Liver (tissue), 9 donors: ENCODE results near the gene SPTB. TPM values are rescaled to one million over a fixed set of nuclear protein-coding genes. Genes with fewer than 3 reads are reported as not detected.

Experiments
- DNase-seq: peaks from one replicate; pipeline ENCODE4 v3.0.0-alpha.2; 2017; ENCODE audit warnings: low spot score
- H3K27ac ChIP-seq, 2 donors: one replicate each; pipeline ENCODE4 v1.7.0; 2013; ENCODE audit warnings: inconsistent platforms in 2 of 2, low read length in 2 of 2, control low read depth in 1 of 2, low read depth in 1 of 2, mild to moderate bottlenecking in 1 of 2
- H3K27me3 ChIP-seq, 4 donors: one replicate each; pipeline versions ENCODE4 v1.6.1 to v1.7.0; 2013; ENCODE audit warnings: low read length in 3 of 4, inconsistent platforms in 1 of 4, mild to moderate bottlenecking in 1 of 4, moderate library complexity in 1 of 4; ENCODE audit not compliant: control insufficient read depth in 4 of 4, insufficient read depth in 4 of 4
- H3K36me3 ChIP-seq, 4 donors: one replicate each; pipeline versions ENCODE4 v1.6.1 to v1.7.0; 2013; ENCODE audit warnings: low read length in 3 of 4, mild to moderate bottlenecking in 3 of 4, low read depth in 1 of 4, moderate library complexity in 1 of 4; ENCODE audit not compliant: control insufficient read depth in 4 of 4, insufficient read depth in 3 of 4
- H3K4me1 ChIP-seq, 4 donors: one replicate each; pipeline versions ENCODE4 v1.6.1 to v1.7.0; 2013; ENCODE audit warnings: low read length in 3 of 4, mild to moderate bottlenecking in 3 of 4, moderate library complexity in 1 of 4; ENCODE audit not compliant: control insufficient read depth in 4 of 4, insufficient read depth in 4 of 4
- H3K4me3 ChIP-seq, 3 donors: one replicate each; pipeline versions ENCODE4 v1.6.1 to v1.7.0; 2013; ENCODE audit warnings: low read length in 3 of 3, control low read depth in 1 of 3, low read depth in 1 of 3, mild to moderate bottlenecking in 1 of 3
- H3K9ac ChIP-seq, 2 donors: one replicate each; pipeline ENCODE4 v1.7.0; 2013; ENCODE audit warnings: low read length in 2 of 2, mild to moderate bottlenecking in 2 of 2, moderate library complexity in 2 of 2, control low read depth in 1 of 2, low read depth in 1 of 2
- H3K9me3 ChIP-seq, 4 donors: one replicate each; pipeline versions ENCODE4 v1.6.1 to v1.7.0; 2013; ENCODE audit warnings: low read length in 3 of 4; ENCODE audit not compliant: control insufficient read depth in 4 of 4
- EGR1 ChIP-seq, 2 donors: IDR thresholded peaks; 2 replicates each; pipeline ENCODE4 v1.6.1; 2016 to 2018; ENCODE audit warnings: antibody characterized with exemption in 2 of 2, low read depth in 2 of 2
- FOXA1 ChIP-seq: IDR thresholded peaks from 2 replicates; pipeline ENCODE4 v1.6.1; 2016; ENCODE audit warnings: antibody characterized with exemption
- FOXA2 ChIP-seq: IDR thresholded peaks from 2 replicates; pipeline ENCODE4 v1.6.1; 2016; ENCODE audit warnings: antibody characterized with exemption
- GABPA ChIP-seq, 2 donors: IDR thresholded peaks in 1 of 2; conservative IDR thresholded peaks in 1 of 2; 2 replicates each; pipeline ENCODE4 v1.6.1; 2016; ENCODE audit warnings: antibody characterized with exemption in 2 of 2, mild to moderate bottlenecking in 1 of 2, moderate library complexity in 1 of 2
- HNF4A ChIP-seq, 2 donors: conservative IDR thresholded peaks; 2 replicates each; pipeline ENCODE4 v1.6.1; 2016; ENCODE audit warnings: antibody characterized with exemption in 2 of 2, mild to moderate bottlenecking in 2 of 2
- JUND ChIP-seq, 2 donors: IDR thresholded peaks; 2 replicates each; pipeline ENCODE4 v1.6.1; 2016; ENCODE audit warnings: antibody characterized with exemption in 2 of 2
- NR2F2 ChIP-seq: IDR thresholded peaks from 2 replicates; pipeline ENCODE4 v1.6.1; 2016; ENCODE audit warnings: antibody characterized with exemption
- RAD21 ChIP-seq, 2 donors: IDR thresholded peaks; 2 replicates each; pipeline ENCODE4 v1.6.1; 2016; ENCODE audit warnings: antibody characterized with exemption in 2 of 2, mild to moderate bottlenecking in 2 of 2
- RXRA ChIP-seq, 2 donors: IDR thresholded peaks; 2 replicates each; pipeline ENCODE4 v1.6.1; 2017 to 2018; ENCODE audit warnings: antibody characterized with exemption in 2 of 2, mild to moderate bottlenecking in 1 of 2
- SP1 ChIP-seq: IDR thresholded peaks from 2 replicates; pipeline ENCODE4 v1.6.1; 2018; ENCODE audit warnings: antibody characterized with exemption, mild to moderate bottlenecking
- TAF1 ChIP-seq: conservative IDR thresholded peaks from 2 replicates; pipeline ENCODE4 v1.6.1; 2016; ENCODE audit warnings: antibody characterized with exemption, mild to moderate bottlenecking
- YY1 ChIP-seq: IDR thresholded peaks from 2 replicates; pipeline ENCODE4 v1.6.1; 2016; ENCODE audit warnings: antibody characterized with exemption, mild to moderate bottlenecking
- WGBS: extraction: QIAGEN DNeasy Blood & Tissue Kit; methylation state at CpG from one replicate; pipeline ENCODE4 v1.1.7; 2013; 5-methylcytosine and 5-hydroxymethylcytosine counted together
- polyA plus RNA-seq, 2 donors: library from polyadenylated mRNA; stranded (reverse) in 1 of 2; unstranded in 1 of 2; fragments of 200-250 nt in 1 of 2; fragments of >200 nt in 1 of 2; fragmentation: Nextera tagmentation in 1 of 2; extraction: Ambion mirVana in 1 of 2; gene quantifications; one replicate each; pipeline versions ENCODE4 v1.2.1 to v1.2.3, GENCODE V29; 2013 to 2015
- total RNA-seq, 2 donors: library from RNA; depleted of rRNA; stranded (reverse); fragments of >200 nt; gene quantifications; one replicate each; pipeline ENCODE4 v1.2.3, GENCODE V29; 2014
- TF ChIP-seq, protein P1 (sequence below): IDR thresholded peaks from 2 replicates; pipeline ENCODE4 v1.6.1; 2016; ENCODE audit warnings: antibody characterized with exemption
- TF ChIP-seq, protein P2 (sequence below): fragments of 150-350 bp; IDR thresholded peaks from 2 replicates; pipeline ENCODE4 v1.5.1; 2017; ENCODE audit warnings: improper control_type of control experiment, low read depth, low read length; ENCODE audit not compliant: missing input control
- TF ChIP-seq, protein P3 (sequence below): IDR thresholded peaks from 2 replicates; pipeline ENCODE4 v1.6.1; 2016; ENCODE audit warnings: antibody characterized with exemption, mild to moderate bottlenecking
- TF ChIP-seq, protein P4 (sequence below): IDR thresholded peaks from 2 replicates; pipeline ENCODE4 v1.6.1; 2016; ENCODE audit warnings: antibody characterized with exemption
- TF ChIP-seq, protein P5 (sequence below): IDR thresholded peaks from 2 replicates; pipeline ENCODE4 v1.6.1; 2016; ENCODE audit warnings: antibody characterized with exemption
- donor health status: healthy.
- donor health status: healthy.
- donor health status: healthy.
- donor health status: healthy.
- donor health status: healthy.

SPTB gene
- total and polyA plus RNA-seq, 4 donors: 0.12 to 332 (median 0.26) TPM

DNA sequence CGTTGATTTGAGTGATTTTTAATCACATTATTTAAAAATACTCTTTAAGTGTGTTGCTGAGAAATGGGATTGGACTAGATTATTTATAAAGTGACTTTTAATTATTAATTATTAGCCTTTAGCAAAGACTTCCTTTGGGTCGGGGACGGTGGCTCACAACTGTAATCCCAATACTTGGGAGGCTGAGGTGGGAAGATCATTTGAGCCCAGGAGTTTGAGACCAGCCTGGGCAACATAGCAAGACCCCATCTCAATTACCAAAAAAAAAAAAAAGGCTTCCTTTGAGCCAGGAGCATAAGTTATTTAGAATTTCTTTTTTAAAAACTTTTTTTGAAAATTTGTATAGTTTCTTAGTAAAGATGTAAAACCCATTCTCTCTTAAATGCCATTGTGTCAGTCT is 43.3 kb upstream of the SPTB start:
- DNase-seq: no peak
- H3K9ac ChIP-seq: no peak overlapping the region
- H3K27me3 ChIP-seq: no peaks in the 10 kb centered on the region
- H3K27ac ChIP-seq: no peak overlapping the region
- H3K4me3 ChIP-seq: no peak overlapping the region
- H3K9me3 ChIP-seq: no peaks in the 10 kb centered on the region
- H3K4me1 ChIP-seq: peaks cover 0 to 8% (median 7%) of the 10 kb centered on the region in 4 donors
- WGBS: 93% methylated on average over 3 of the region's 3 CpGs
- H3K36me3 ChIP-seq: peaks cover 3 to 22% (median 13%) of the 10 kb centered on the region in 4 donors
- TF ChIP-seq, protein P1, sequence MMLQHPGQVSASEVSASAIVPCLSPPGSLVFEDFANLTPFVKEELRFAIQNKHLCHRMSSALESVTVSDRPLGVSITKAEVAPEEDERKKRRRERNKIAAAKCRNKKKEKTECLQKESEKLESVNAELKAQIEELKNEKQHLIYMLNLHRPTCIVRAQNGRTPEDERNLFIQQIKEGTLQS: no peak
- TF ChIP-seq RXRA (IDR thresholded peaks at IDR 0.05) (no peak), FOXA1 (no peak)

DNA sequence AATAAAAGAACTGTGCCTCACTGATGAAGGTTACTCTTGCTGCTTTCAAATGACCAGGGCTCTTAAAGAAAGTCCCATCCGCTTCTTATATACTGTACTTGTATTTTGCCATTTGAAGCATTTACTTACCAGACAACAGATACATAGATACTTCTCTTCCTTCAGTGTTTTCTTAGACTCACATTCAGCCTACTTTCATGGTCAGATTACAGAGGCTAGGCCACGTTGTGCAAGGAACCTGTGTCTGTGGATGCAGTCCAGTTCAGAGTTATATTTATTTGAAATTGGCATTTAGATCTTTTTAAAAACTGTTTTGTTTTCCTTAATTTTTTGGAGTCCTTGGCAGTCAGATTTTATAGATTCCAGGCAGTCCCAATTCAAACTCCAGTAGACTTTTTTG is 40.8 kb upstream of the SPTB start:
- H3K4me1 ChIP-seq: peaks cover 6 to 18% (median 9%) of the 10 kb centered on the region in 4 donors
- H3K27me3 ChIP-seq: no peaks in the 10 kb centered on the region
- H3K36me3 ChIP-seq: peaks cover 0 to 18% (median 6%) of the 10 kb centered on the region in 4 donors
- no peaks in the 10 kb centered on the region for H3K9me3 ChIP-seq
- no peak overlapping the region for H3K27ac ChIP-seq
- TF ChIP-seq, protein P2, sequence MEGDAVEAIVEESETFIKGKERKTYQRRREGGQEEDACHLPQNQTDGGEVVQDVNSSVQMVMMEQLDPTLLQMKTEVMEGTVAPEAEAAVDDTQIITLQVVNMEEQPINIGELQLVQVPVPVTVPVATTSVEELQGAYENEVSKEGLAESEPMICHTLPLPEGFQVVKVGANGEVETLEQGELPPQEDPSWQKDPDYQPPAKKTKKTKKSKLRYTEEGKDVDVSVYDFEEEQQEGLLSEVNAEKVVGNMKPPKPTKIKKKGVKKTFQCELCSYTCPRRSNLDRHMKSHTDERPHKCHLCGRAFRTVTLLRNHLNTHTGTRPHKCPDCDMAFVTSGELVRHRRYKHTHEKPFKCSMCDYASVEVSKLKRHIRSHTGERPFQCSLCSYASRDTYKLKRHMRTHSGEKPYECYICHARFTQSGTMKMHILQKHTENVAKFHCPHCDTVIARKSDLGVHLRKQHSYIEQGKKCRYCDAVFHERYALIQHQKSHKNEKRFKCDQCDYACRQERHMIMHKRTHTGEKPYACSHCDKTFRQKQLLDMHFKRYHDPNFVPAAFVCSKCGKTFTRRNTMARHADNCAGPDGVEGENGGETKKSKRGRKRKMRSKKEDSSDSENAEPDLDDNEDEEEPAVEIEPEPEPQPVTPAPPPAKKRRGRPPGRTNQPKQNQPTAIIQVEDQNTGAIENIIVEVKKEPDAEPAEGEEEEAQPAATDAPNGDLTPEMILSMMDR: no peak
- TF ChIP-seq NR2F2 (no peak), SP1 (no peak), FOXA2 (no peak), JUND (IDR thresholded peaks at IDR 0.05) (no peak), EGR1 (IDR thresholded peaks at IDR 0.05; ENCODE audit: low read depth in 2 of 2) (no peak), HNF4A (conservative IDR thresholded peaks at IDR 0.05) (no peak)
- TF ChIP-seq, protein P1: no peak
- H3K9ac ChIP-seq: no peak overlapping the region
- DNase-seq: no peak
- 47% methylated on average over 2 of the region's 2 CpGs for WGBS
- no peak overlapping the region for H3K4me3 ChIP-seq

DNA sequence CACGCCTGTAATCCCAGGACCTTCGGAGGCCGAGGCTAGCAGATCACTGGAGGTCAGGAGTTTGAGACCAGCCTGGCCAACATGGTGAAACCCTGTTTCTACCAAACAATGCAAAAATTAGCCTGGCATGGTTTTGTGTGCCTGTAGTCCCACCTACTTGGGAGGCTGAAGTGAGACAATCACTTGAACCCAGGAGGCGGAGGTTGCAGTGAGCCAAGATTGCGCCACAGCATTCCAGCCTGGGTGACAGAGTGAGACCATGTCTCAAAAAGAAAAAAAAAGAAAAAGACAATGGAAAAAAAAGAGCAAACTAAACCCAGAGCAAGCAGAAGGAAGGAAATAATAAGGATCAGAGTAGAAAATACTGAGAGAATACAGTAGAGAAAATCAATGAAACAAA is 39.9 kb upstream of the SPTB start:
- H3K9me3 ChIP-seq: no peaks in the 10 kb centered on the region
- TF ChIP-seq, protein P3, sequence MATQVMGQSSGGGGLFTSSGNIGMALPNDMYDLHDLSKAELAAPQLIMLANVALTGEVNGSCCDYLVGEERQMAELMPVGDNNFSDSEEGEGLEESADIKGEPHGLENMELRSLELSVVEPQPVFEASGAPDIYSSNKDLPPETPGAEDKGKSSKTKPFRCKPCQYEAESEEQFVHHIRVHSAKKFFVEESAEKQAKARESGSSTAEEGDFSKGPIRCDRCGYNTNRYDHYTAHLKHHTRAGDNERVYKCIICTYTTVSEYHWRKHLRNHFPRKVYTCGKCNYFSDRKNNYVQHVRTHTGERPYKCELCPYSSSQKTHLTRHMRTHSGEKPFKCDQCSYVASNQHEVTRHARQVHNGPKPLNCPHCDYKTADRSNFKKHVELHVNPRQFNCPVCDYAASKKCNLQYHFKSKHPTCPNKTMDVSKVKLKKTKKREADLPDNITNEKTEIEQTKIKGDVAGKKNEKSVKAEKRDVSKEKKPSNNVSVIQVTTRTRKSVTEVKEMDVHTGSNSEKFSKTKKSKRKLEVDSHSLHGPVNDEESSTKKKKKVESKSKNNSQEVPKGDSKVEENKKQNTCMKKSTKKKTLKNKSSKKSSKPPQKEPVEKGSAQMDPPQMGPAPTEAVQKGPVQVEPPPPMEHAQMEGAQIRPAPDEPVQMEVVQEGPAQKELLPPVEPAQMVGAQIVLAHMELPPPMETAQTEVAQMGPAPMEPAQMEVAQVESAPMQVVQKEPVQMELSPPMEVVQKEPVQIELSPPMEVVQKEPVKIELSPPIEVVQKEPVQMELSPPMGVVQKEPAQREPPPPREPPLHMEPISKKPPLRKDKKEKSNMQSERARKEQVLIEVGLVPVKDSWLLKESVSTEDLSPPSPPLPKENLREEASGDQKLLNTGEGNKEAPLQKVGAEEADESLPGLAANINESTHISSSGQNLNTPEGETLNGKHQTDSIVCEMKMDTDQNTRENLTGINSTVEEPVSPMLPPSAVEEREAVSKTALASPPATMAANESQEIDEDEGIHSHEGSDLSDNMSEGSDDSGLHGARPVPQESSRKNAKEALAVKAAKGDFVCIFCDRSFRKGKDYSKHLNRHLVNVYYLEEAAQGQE: no peak
- TF ChIP-seq SP1: no peak
- no peak for TF ChIP-seq FOXA2
- no peak for TF ChIP-seq JUND (IDR thresholded peaks at IDR 0.05)
- TF ChIP-seq, protein P4, sequence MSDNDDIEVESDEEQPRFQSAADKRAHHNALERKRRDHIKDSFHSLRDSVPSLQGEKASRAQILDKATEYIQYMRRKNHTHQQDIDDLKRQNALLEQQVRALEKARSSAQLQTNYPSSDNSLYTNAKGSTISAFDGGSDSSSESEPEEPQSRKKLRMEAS: no peak
- TF ChIP-seq TAF1: no peak
- no peak for TF ChIP-seq YY1
- no peak for TF ChIP-seq GABPA (IDR thresholded peaks at IDR 0.05 in 1 of 2, conservative IDR thresholded peaks at IDR 0.05 in 1 of 2)
- TF ChIP-seq RXRA (IDR thresholded peaks at IDR 0.05): no peak
- TF ChIP-seq, protein P5, sequence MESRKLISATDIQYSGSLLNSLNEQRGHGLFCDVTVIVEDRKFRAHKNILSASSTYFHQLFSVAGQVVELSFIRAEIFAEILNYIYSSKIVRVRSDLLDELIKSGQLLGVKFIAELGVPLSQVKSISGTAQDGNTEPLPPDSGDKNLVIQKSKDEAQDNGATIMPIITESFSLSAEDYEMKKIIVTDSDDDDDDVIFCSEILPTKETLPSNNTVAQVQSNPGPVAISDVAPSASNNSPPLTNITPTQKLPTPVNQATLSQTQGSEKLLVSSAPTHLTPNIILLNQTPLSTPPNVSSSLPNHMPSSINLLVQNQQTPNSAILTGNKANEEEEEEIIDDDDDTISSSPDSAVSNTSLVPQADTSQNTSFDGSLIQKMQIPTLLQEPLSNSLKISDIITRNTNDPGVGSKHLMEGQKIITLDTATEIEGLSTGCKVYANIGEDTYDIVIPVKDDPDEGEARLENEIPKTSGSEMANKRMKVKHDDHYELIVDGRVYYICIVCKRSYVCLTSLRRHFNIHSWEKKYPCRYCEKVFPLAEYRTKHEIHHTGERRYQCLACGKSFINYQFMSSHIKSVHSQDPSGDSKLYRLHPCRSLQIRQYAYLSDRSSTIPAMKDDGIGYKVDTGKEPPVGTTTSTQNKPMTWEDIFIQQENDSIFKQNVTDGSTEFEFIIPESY: no peak
- no peak for TF ChIP-seq FOXA1
- no peak for TF ChIP-seq HNF4A (conservative IDR thresholded peaks at IDR 0.05)
- TF ChIP-seq, protein P2: no peak
- TF ChIP-seq NR2F2: no peak
- no peak for TF ChIP-seq EGR1 (IDR thresholded peaks at IDR 0.05; ENCODE audit: low read depth in 2 of 2)
- TF ChIP-seq RAD21 (IDR thresholded peaks at IDR 0.05): no peak
- H3K9ac ChIP-seq: no peak overlapping the region
- H3K4me1 ChIP-seq: peaks cover 11 to 25% (median 12%) of the 10 kb centered on the region in 4 donors
- H3K27me3 ChIP-seq: no peaks in the 10 kb centered on the region
- no peak overlapping the region for H3K27ac ChIP-seq
- 80% methylated on average over 5 of the region's 5 CpGs for WGBS
- no peak for DNase-seq
- no peak overlapping the region for H3K4me3 ChIP-seq
- H3K36me3 ChIP-seq: peaks cover 0 to 11% (median 2%) of the 10 kb centered on the region in 4 donors
